Mucosa of descending colon (tissue), 3 donors: ENCODE measurements around the gene SCN5A. TPM values are rescaled to one million over a fixed set of nuclear protein-coding genes. Genes with fewer than 3 reads are reported as not detected.

Source experiments
- ATAC-seq: fragments of 200-7000 bp; cut with Tn5 transposase; one replicate; pipeline ENCODE4 v1.9.1; 2020; ENCODE audit warnings: mild to moderate bottlenecking, moderate library complexity
- DNase-seq, 3 donors: peaks; one replicate each; pipeline ENCODE4 v3.0.0-alpha.2; 2020
- H3K36me3 ChIP-seq: fragments of 200-600 bp; one replicate; pipeline ENCODE4 v1.8.0; 2021; ENCODE audit warnings: low read depth, mild to moderate bottlenecking
- H3K4me1 ChIP-seq: fragments of 200-600 bp; one replicate; pipeline ENCODE4 v1.8.0; 2021; ENCODE audit warnings: low read depth, mild to moderate bottlenecking
- H3K4me3 ChIP-seq: fragments of 200-600 bp; one replicate; pipeline ENCODE4 v1.8.0; 2021; ENCODE audit warnings: mild to moderate bottlenecking
- H3K9me3 ChIP-seq: fragments of 200-600 bp; one replicate; pipeline ENCODE4 v1.8.0; 2021; ENCODE audit warnings: mild to moderate bottlenecking
- intact Hi-C, 2 donors: fragments of 100-400 bp; cut with DNase I in 1 of 2; cut with micrococcal nuclease in 1 of 2; formaldehyde crosslinking; loops; one replicate each; pipeline versions ENCODE4 v1.11.0 to v1.11.1; 2022; cut with DNase I, micrococcal nuclease
- total RNA-seq, 3 donors: library from RNA; stranded (reverse); fragmentation: NEBNext Ultra II Directional in 2 of 3; extraction: Animal tissue kit (Norgen Biotek cat#: 25700) in 2 of 3; gene quantifications; one replicate each; pipeline versions ENCODE4 v1.2.1 to v1.2.4, GENCODE V29; 2021 to 2023
- TF ChIP-seq, protein P1 (sequence below): fragments of 200-600 bp; IDR thresholded peaks from one replicate; pipeline ENCODE4 v1.8.0; 2022; ENCODE audit warnings: antibody characterized with exemption, mild to moderate bottlenecking
- donor health status: DM: no; HTN: no; CAD: no; lungs with moderate emphysema.
- donor health status: DM: no; HTN: no; CAD: no.
- donor health status: DM: no; HTN: yes; CAD: no.

The SCN5A gene
- total RNA-seq, 3 donors from 2014 or later = 0.31 to 1.3 (median 0.32) TPM

DNA sequence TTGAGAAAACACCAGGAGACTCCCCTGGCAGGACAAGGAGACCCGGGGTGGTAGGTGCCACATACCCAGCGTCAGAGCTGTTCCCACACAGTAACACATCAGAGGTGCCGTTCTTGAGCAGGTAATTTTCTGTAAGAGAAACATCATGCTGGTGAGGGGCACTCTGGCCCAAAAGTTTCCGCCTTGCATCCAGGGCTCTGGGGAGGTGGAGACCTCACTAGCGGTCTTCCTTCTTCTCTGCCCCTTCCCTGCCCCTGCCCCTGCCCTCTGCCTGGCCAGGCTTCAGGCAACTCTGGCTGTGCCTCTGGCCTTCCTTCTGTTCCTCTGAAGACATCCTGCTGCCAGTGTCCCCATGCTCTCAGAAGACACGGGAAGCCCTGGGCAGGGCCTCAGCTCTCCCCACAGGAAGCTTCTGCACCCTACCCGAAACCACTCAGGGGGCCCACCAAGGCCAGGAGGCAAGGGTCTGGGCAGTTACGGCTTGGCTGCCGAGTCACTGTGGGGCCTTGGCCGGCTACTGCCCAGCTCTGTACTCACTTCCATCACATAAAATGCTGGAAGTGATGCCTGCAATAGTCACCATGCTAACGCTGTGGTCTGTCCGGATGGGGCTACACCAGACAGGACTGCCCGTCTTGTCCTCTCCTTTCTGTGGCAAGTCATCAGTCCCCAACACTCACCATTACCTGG lies 41.3 kb downstream of the SCN5A start:
- TF ChIP-seq, protein P1, sequence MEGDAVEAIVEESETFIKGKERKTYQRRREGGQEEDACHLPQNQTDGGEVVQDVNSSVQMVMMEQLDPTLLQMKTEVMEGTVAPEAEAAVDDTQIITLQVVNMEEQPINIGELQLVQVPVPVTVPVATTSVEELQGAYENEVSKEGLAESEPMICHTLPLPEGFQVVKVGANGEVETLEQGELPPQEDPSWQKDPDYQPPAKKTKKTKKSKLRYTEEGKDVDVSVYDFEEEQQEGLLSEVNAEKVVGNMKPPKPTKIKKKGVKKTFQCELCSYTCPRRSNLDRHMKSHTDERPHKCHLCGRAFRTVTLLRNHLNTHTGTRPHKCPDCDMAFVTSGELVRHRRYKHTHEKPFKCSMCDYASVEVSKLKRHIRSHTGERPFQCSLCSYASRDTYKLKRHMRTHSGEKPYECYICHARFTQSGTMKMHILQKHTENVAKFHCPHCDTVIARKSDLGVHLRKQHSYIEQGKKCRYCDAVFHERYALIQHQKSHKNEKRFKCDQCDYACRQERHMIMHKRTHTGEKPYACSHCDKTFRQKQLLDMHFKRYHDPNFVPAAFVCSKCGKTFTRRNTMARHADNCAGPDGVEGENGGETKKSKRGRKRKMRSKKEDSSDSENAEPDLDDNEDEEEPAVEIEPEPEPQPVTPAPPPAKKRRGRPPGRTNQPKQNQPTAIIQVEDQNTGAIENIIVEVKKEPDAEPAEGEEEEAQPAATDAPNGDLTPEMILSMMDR = no peak
- H3K4me3 ChIP-seq = no peak overlapping the region
- no peak for ATAC-seq
- intact Hi-C loops = no loop called here
- no peaks in the 10 kb centered on the region for H3K9me3 ChIP-seq
- H3K4me1 ChIP-seq = no peaks in the 10 kb centered on the region
- DNase-seq = no peak
- no peaks in the 10 kb centered on the region for H3K36me3 ChIP-seq

GRCh38 chr3:38606561-38606960 lies 42.9 kb downstream of the SCN5A start:
- TF ChIP-seq, protein P1 = no peak
- Histone ChIP-seq H3K4me3 (no peak overlapping the region), H3K9me3 (no peaks in the 10 kb centered on the region), H3K36me3 (no peaks in the 10 kb centered on the region), H3K4me1 (no peaks in the 10 kb centered on the region)
- ATAC-seq (no peak), DNase-seq (no peak)
- intact Hi-C loops = no loop called here

DNA sequence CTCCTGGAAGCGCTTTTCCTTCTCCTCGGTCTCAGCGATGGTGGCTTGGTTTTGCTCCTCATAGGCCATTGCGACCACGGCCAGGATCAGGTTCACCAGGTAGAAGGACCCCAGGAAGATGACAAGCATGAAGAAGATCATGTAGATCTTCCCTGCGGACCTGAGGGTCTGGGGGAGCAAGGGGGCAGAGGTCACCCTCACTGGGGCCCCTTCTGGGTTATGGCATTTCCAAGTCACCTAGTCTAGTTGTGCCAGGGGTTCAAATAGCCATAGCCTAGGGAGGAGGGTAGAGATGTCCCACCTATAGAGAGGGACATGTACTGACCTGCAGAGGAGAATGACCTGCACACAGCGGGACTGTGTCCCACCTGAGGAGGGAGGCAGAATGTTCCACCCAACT lies 43.5 kb downstream of the SCN5A start:
- intact Hi-C loops = no loop called here
- DNase-seq = no peak
- Histone ChIP-seq H3K4me1 (no peaks in the 10 kb centered on the region), H3K4me3 (no peak overlapping the region), H3K36me3 (no peaks in the 10 kb centered on the region), H3K9me3 (no peaks in the 10 kb centered on the region)
- ATAC-seq = no peak
- TF ChIP-seq, protein P1 = no peak

- ATAC-seq (no peak), DNase-seq (no peak)
- no peaks in the 10 kb centered on the region for H3K4me1 ChIP-seq
- H3K4me3 ChIP-seq = no peak overlapping the region
- intact Hi-C loops = no loop called here
- H3K9me3 ChIP-seq = no peaks in the 10 kb centered on the region
- TF ChIP-seq, protein P1 = no peak
- no peaks in the 10 kb centered on the region for H3K36me3 ChIP-seq
Measured at GRCh38 chr3:38604246-38604645, 45.2 kb downstream of the SCN5A start.

DNA sequence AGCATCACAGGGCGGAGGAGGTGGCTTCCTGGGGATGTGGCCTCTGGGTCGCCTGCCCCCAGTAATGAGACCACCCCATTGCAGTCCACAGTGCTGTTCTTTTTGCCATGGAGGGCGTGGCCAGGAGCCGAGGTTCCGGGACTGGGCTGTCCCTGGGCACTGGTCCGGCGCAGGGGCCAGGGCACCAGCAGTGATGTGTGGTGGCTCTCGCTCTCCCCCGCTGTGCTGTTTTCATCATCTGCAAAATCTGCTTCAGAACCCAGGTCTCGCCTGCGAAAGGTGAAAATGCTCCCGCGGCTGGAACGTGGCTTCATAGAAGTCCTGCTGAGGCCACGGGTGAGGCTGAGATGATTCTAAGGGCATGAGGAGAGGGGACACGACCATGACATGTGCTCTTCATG lies 45.8 kb downstream of the SCN5A start:
- Histone ChIP-seq H3K4me1 (no peaks in the 10 kb centered on the region), H3K9me3 (no peaks in the 10 kb centered on the region), H3K36me3 (no peaks in the 10 kb centered on the region), H3K4me3 (no peak overlapping the region)
- DNase-seq (no peak), ATAC-seq (no peak)
- intact Hi-C loops = no loop called here
- TF ChIP-seq, protein P1 = no peak
